ENCODE data around the gene TCF7L1.
"Not testable (repeated sequence)": the region's sequence is repeated elsewhere in the genome, so short reads cannot be mapped to it uniquely, and the experiment has no call there.

Gene TCF7L1

DNA sequence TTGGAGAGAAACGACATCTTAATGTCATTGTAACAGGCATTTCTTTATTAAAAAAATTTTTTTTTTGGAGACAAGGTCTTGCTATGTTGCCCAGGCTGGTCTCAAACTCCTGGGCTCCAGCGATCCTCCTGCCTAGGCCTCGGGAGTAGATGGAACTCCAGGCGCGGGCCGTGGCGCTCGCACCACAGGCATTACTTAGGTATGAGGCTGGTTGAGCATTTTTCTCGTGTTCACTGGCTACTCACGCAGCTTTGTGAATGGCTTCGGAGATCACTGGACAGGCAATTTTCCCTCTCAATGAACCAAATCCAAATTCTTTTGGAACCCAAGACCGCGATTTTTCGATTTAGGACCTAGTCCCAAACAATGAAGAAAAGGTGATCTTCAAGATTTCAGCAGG, 795 bp upstream of the TCF7L1 start:
- no peak for DNase-seq

DNA sequence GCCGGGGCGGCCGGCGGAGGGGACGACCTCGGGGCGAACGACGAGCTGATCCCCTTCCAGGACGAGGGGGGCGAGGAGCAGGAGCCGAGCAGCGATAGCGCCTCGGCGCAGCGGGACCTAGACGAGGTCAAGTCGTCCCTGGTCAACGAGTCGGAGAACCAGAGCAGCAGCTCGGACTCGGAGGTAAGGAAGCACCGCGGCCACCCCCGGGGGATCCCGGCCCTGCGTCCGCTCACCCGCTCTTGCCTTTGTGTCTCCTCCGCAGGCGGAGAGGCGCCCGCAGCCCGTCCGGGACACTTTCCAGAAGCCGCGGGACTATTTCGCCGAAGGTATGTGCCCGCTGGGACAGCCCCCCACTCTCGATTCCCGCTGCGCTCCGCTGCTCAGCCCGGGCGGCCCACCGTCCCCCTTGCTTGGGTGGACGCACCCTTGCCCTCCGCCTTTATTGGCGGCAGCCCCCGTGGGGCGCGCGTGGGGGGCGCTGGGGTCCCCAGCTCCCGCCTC, 611 bp downstream of the TCF7L1 start:
- DNase-seq, result no peak

DNA sequence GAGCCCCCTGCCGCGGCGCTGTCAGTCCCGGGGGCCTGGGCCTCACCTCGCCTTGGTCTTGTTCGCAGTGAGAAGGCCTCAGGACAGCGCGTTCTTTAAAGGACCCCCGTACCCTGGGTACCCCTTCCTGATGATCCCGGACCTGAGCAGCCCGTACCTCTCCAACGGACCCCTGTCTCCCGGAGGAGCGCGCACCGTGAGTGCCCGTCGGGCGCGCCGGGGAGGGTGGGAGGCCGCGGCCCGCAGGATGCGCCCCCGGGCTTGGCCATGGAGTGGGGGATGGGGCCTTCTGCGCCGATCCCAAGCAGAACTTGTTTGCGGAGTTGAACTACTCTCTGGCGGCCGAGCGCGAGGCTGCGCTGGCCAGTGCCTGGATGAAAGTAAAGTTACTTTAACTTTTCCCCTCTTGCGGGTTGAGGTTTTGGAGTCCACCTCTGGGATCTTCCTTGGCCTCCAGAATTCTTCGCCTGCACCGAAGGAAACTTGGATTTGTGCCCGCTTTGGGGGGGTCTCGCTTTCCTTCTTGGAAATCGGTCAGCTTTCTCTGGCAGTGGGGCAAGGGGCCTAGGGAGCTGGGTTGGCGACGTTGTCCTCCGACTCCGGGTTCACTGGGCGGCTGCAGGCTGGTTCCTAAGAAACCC, 1.2 kb downstream of the TCF7L1 start:
- DNase-seq, result no peak

DNA sequence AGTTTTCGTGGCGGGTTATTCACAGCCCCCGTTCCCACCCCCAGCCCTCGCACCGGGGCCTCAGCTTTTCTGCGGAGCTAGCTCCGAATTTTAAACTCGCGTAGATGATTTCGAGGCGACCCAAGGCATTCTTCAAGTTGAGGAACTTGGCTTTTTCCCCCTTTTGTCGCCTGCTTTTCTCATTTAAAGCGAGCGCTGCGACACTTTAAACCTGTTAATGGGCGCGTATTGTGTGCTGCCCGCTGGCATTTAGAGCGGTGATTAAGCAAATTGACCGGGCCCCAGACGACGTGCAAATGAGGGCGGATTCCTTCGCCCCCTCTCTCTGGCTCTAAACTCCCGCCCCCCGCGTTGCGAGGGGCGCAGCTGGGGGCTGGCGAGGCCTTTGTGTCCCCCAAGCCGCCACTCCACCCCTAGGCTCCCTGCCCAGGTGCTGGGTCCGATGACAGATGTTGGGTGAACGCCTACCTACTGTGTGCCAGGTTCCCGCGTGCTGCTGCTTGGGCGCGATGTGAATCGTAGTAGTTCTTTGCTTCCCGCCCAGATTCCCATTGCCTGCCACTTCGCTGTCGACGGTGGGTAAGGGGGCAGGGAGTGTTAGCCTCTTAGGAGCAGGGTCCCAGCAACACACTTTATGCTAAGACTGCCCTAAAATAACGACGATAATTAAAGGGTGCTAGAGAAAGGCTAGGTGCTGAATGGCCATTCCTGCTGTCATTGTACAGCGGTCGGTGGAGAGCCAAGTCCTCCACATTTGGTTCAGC, 1.9 kb downstream of the TCF7L1 start:
- peak; percentile 40 for DNase-seq

DNA sequence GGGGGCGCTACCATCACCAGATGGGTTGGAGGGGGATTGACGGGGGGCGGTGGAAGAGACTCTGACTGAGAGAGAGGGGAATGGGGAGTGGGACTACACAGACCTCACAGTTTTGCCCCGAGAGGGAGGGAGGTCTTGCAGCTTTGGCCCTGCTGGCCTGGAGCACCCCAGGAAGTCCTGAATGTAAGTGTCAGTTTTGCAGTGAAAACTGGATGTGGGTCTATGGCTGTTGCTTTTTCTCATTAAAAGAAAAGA, 2.4 kb downstream of the TCF7L1 start:
- no peak for DNase-seq

DNA sequence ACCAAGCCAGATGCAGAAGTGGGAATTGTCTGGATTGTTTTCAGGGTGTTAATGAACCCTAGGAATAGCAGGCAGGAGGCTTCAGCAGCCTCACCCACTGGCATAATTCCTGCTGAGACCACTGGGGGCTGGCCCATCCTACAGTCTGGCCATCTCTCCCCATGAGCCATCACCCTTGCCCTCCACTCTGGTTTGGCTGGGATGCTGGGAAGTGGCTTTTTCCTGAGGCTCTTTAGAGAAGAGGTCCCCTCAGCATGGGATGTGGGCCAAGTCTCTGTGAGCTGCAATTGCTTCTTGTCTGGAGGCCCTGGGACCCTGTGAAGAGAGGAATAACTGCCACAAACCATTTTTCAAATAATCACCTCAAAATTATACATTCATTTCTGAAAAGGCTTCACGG, 4.0 kb downstream of the TCF7L1 start:
- DNase-seq, result no peak

DNA sequence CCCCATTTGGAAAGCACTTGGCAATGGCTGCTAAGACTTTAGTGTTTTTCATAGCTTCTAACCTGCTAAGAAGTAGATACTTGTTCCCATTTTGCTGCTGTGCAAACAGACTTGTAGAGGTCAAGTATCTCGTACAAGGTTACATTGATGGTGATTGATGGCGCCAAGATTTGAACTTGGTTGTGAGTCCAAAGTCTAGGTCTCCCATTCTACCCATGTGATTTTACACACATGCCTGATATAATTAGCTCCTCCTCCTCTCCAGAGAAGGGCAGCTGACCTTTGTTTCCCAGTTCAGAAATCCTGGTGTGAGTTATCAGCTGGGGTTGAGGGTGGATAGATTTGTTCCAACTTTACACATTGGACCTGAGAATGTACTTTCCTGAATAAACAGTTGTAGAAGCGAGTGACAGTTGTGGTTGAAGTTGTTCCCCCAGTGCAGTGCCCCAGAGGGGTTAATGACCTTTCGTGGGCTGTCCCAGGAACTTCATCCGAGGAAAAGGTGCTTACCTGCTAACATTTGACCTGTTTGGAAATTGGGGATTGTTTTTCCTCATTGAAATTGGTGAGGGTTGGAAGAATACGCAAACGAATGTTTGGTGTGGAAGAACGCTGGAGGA, 10.4 kb downstream of the TCF7L1 start:
- no peak for DNase-seq

DNA sequence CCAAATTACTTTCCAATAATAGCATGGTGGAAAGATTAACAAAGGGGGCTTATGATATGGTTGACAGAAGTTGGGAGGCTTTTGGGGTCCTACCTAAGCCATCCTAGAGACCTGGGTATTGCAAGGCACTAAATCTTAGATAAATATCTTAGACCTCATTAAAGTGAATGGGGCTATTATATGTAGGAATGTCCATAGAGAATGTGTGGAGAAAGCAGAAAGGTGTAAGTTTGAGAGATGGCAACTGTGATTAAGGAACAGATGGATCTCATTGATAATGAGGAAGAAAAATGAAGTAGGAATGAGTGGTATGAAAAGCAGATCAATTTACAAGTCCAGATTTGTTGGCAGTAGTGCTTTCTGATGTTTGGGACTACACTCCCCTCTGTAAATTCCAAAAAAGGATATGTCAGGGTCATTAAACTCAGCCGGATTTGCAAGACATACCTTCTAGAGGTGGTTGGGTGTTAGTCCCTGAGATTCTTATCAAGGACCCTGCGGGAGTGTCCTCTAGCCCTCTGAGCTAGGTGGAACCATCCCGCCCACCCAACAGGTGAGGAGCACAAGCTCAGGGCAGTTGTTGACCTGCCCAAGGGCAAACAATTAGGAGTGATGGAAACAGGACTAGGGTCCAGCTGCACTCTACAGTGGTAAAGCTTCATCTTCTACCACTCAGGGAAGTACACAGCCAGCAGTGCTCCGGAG, 12.1 kb downstream of the TCF7L1 start:
- no peak for DNase-seq

DNA sequence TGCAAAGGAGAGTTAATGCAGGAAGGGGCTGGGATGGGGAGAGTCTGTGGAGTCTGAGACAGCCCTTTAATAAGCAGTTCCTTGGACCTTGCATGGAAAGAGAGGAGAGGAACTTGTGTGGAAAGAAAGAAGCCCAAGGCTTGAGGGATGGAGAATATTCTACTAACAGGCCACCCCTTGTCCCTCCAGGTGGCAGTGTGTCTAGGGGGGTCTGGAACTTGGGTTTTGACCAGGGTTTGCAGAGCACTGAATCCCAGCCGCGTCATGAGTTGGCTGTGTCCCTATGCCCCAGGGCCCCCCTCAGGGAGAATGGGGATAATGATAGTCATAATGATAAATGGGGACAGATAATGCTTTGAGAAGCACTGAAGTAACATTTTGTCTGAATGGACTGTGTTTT, 15.0 kb downstream of the TCF7L1 start:
- DNase-seq, result no peak

DNA sequence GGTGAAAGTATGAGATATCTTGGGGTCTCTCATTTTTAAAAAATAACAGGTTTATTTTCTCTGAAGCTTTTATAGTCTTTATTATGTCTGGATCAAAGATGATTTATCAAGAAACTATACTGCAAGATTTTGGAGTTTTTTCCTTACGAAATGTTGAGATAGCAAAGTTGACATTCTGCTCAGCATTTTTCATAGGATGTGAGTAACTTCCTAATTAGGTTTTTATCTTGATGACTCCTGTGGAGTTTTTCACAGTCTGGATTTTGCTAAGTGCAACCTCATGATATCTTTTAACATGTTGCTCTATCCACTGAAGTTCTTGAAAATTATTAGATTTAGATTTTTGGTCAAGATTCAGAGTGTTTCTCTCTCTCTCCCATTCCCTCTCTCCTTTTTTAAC, 17.8 kb downstream of the TCF7L1 start:
- DNase-seq, result no peak

DNA sequence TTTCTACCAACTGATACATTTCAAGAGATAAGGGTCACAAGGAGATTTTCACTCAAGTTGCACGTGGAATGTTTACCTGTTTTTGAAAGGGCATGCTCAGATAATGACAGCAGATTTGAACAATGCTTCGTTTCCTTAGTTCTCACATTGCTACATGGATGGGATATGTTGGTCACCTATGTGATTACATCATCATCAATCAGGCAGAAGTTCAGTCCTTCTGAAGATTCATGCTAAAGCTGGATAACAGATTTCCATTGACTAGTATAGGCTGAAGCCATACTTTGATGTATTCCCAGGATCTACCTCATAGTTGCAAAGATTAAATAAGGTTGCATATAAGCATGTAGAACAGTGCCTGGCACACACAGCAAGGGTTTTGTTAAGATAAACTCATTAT, 19.7 kb downstream of the TCF7L1 start:
- no peak for DNase-seq

DNA sequence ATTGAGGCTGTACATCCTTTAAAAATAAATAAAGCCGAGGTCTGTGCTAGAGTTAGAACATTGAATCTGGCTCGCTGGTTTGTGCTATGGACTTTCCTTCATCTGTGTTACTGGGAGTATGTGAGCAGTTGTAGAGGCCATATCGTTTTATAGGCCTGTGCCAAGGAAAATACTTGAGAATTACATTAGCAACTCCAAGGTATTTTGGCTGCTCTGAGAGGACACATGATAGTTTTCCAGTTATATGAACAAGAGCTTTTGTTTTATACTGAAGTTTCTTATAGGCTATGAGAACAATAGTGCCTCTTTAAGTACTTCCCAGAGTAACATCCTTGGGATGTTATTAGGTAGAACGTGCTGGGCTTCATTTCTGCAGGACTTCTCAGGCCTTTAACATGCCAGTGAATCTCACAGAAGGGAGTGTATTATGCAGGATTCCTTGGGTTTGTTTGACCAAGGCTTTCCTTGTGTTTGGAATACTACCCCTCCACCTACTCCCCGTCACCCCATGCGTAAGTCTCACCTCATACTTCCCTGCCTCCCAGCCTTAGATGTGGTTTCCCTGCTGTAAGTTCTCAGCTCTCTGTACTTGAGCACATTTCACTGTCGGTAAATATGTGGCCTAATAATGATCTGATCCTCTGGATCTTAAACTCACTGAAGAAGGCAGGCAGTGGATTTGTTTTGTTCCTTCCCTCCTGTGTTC, 21.0 kb downstream of the TCF7L1 start:
- DNase-seq, result no peak

DNA sequence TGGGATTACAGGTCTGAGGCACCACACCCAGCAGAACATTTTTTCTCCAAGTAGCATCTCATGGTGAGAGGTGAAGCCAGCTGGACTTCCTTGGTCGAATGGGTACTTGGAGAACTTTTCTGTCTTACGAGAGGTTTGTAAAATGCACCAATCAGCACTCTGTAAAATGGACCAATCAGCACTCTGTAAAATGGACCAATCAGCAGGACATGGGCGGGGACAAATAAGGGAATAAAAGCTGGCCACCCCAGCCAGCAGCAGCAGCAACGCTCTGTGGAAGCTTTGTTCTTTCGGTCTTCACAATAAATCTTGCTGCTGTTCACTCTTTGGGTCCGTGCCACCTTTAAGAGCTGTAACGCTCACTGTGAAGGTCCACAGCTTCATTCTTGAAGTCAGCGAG, 21.9 kb downstream of the TCF7L1 start:
- DNase-seq, result not testable (repeated sequence)

DNA sequence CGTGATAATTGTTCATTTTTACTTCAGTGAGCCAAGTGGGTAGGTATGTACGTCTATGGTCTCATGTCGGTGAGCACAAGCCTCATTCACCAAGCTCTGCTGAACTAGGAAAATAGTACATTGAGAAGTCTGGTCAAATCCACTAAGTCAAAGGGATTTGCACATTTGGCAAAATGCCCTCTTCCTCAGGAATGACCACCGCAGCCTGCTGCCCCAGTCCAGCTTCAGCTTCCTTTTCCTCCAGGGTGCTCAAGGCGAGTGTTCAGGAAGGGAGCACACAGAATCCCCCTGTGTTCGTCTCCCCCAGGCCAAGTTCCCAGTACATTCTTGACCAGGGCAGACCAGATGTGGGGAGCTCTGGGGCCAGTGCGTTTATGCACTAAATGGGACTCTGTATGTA, 23.0 kb downstream of the TCF7L1 start:
- no peak for DNase-seq

DNA sequence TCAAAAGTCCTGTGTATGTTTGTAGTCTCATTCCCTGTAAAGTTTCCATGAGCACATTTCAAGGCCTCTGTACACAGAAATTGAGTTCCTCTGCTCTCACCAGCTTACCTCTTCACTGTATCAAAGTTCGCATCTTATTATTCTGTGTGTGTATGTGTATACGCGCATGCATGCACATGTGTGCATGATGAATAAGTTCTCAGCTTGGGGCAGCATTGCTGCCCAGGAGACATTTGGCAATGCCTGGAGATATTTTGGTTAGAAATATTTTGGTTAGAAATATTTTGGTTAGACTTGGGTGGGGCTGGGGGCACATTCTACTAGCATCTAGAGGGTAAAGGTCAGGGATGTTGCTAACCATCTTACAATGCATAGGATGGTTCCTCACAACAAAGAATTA, 23.4 kb downstream of the TCF7L1 start:
- no peak for DNase-seq

DNA sequence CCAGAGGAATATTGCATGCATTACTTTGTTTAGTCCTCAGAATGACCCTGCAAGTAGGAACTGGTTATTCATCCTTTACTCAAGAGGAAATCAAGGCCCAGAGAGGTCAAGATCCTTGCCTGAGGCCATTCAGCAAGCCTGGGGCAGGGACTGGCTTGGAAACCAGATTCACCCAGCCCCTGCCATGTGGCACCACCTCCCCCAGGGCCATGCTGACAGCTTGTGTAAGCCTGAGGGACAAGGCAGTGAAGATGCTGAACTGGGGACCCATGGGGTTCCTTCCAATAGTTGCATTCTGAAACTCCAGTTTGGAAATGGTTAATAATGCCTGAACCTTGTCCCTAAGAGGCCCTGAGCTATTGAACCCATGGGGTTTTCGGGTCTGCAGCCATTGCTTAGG, 24.2 kb downstream of the TCF7L1 start:
- no peak for DNase-seq

DNA sequence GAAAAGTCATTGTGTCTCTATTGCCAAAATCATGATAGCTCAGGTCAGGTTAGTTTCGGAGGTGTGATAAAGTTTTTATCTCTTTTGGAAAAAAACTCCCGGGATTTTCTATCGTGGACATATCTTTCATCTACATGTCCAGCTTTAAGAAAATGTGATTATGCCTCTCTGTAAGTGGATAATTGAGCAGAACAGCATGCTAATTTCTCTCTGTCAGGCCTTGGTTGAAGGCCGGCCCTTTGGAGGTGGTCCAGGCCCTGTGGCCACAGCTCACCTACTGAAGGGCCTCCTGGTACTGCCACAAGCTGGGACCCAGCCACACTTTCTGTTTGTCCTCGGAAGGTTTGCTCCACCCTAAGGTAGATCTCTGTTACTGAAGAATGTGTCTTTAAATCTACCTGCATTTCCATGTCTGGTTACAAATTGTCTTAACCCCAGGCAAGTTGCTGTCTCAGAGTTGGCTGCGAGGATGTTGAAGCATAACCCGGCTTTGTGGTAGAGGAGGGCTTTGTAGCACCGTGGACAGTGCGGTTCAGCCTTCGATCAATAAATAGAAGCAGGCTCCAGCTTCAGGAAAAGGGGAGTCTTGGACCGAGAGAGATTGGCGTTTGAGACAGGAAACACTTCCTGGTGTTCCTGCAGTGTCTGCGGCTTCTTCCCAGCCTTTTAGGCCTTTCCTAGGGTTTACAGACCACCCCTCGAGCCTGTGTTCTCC, 25.5 kb downstream of the TCF7L1 start:
- no peak for DNase-seq

DNA sequence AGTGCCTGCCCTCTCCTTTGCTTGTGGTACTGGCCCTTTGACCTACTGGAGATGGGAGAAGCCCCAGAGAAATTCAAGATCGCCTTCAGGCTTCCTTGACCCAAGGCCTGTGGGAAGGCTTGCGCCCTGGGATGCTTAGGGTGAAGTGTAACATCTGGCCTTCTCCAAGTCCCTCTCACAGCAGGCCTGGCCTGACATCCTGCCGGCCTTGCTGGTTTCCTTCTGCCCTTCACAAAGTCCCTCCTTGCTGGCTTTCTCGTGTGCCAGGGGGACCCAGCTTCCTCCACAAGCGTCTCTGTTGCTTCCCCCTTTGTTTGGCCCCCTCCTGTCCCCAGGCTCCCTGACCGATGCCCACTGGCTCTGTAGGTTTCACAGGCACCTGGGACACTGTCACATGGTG, 26.4 kb downstream of the TCF7L1 start:
- DNase-seq, result no peak

DNA sequence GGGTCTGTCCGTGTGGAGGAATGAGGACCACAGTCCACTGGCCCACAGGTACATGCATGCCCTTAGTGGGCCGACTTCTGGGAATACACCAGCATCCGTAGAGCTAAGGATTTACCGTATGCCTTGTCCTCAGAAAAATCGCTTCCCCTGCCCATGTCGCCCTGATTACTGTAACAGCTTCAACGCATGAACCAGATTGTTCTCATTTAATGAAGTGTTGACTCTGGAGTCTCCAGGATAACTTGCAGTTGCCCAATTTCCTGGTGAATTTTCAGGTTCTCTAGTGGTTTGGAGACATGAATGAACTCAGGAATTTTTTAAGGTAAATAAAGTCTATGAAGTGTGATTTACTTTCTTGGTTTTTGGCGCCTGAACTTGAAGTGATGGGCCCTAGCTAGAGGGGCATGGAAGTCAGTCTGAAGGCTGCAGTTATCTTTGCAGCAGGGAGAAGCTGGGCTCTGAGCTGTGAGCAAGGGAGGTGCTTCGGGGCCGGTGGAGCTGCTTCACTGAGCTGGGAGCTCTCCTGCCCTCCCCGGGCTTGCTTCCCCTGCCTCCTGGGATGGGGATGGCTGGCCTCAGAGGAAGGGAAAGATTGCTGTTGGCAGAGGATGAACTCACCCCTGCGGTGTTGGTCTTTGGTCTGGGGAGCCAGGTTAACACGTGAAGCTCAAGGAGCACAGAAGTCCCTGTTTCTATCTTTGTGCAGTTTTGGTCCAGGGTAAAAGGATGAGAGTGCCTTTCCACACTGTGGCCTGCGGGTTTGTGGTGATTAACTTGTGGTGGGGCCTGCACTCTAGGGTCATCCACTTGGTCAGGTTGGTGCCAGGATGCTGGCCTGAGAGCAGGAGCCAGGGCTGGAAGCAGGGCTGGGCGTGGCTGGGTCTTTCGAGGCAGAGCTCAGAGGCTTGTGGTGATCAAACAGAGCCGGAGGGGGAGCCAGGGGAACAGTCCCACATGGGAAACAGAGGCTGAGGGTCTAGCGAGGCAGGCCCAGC, 28.1 kb downstream of the TCF7L1 start:
- DNase-seq, result no peak

DNA sequence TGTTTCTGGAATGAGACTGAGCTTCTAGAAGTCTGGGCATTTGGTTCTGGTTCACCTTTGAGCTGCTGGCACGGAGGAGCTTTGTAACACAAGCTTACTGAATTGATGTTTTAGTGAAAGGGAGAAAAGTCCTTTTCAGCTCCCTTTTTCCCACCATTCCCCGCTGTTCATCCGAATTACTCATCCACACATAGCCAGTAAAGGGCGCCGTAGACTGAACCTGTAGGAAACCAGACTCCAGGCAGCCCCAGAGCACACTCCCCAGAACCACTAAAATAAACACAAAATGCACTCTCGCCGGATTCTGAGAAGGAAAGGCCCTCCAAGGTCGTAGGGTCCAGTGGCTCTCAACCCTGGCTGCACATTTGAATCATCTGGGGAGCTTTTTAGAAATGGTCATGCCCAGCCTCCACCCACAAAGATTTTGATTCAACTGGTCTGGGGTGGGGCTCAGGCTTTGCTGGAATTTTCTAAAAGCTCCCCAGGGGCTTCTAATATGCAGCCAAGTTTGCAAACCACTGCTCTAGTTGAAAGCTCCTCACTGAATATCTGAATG, 29.6 kb downstream of the TCF7L1 start:
- DNase-seq, result no peak

DNA sequence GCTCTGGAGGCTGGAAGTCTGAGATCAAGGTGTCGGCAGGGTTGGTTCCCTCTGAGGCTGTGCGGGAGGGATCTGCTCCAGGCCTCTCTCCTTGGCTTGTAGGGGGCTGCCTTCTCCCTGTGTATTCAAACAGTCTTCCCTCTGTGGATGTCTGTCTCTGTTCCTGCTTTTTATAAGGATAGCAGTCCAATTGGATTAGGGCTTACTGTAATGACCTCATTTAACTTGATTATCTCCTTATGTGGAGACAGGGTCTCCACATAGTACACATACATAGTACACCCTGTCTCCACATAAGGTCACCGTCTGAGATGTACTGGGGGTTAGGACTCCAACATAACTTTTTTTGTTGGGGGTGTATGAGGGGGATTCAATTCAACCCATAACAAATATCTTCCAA, 30.5 kb downstream of the TCF7L1 start:
- DNase-seq, result no peak

Measured in hematopoietic multipotent progenitor cell treated with erythropoietin and hydrocortisone succinate and interleukin-3 and kit ligand, for 6 days (in vitro differentiated cells).